Keratinocyte (primary cell): ENCODE measurements around the gene ARID5B.

ENCODE experiments used
- CTCF ChIP-seq, 3 experiments: IDR thresholded peaks in 1 of 3; conservative IDR thresholded peaks in 1 of 3; optimal IDR thresholded peaks in 1 of 3; 2 replicates in 2 of 3; 3 replicates in 1 of 3; pipeline versions ENCODE3 to v1.5.1; 2011; ENCODE audit warnings: low read length in 3 of 3, mild to moderate bottlenecking in 3 of 3, moderate library complexity in 2 of 3, control low read depth in 1 of 3, inconsistent platforms in 1 of 3; ENCODE audit not compliant: insufficient read depth in 2 of 3; ENCODE audit errors: extremely low read depth in 1 of 3
- EZH2 ChIP-seq: IDR thresholded peaks from one replicate; pipeline ENCODE4 v1.6.1; 2012; ENCODE audit warnings: inconsistent platforms, mild to moderate bottlenecking, low read length, moderate library complexity

DNA sequence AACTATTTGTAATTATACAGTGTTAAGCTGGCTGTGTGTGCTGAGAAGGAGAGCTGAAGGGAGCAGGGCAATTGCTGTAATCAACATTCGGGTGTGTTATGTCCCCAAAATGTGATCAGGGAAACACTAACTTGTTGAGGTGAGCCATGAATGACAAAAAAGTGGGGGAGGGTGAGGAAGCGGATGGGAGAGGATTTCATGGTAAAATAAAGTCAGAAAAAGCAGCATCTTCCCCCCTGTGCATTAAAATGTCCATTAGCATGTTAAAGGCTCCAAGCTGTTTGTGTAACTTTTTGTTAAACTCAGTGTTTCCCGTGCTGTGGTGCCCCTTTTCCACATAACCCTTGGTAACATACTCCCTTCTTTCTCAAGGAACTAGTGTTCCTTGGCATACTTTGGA lies 84.9 kb downstream of the ARID5B start:
- TF ChIP-seq CTCF (optimal IDR thresholded peaks at IDR 0.05 in 1 of 3, IDR thresholded peaks at IDR 0.05 in 1 of 3, conservative IDR thresholded peaks at IDR 0.05 in 1 of 3; ENCODE audit: extremely low read depth in 1 of 3, insufficient read depth in 2 of 3, low read length in 3 of 3) (no peak), EZH2 (no peak)
